Ovary (tissue), 9 donors: ENCODE results near the gene PKP1. TPM values are rescaled to one million over a fixed set of nuclear protein-coding genes. Genes with fewer than 3 reads are reported as not detected.
"Not testable (repeated sequence)": the region's sequence is repeated elsewhere in the genome, so short reads cannot be mapped to it uniquely, and the experiment has no call there.

ENCODE experiments used
- DNase-seq, 5 donors: peaks; one replicate each; pipeline ENCODE4 v3.0.0-alpha.2; 2019 to 2020
- H3K27ac ChIP-seq, 2 donors: fragments of 200-600 bp; one replicate each; pipeline versions ENCODE4 v1.5.1 to v1.8.0; 2019 to 2022
- H3K27me3 ChIP-seq: fragments of 200-600 bp; one replicate; pipeline ENCODE4 v1.8.0; 2022
- H3K36me3 ChIP-seq: fragments of 200-600 bp; sonication (generic); one replicate; pipeline ENCODE4 v1.5.1; 2019
- H3K4me1 ChIP-seq: one replicate; pipeline ENCODE4 v1.8.1; 2013; ENCODE audit warnings: mild to moderate bottlenecking, moderate library complexity; ENCODE audit not compliant: insufficient read depth
- H3K4me3 ChIP-seq: fragments of 200-600 bp; sonication (generic); one replicate; pipeline ENCODE4 v1.5.1; 2017
- H3K9me3 ChIP-seq, 2 donors: fragments of 200-600 bp in 1 of 2; sonication (generic) in 1 of 2; one replicate each; pipeline versions ENCODE4 v1.5.1 to v1.8.1; 2013 to 2019; ENCODE audit warnings: mild to moderate bottlenecking in 1 of 2, moderate library complexity in 1 of 2
- CTCF ChIP-seq, 3 donors: fragments of 450-650 bp in 2 of 3; fragments of 200-600 bp in 1 of 3; IDR thresholded peaks; one replicate each; pipeline versions ENCODE4 v1.5.1 to v1.8.0; 2016 to 2022; ENCODE audit warnings: antibody characterized with exemption in 3 of 3, mild to moderate bottlenecking in 1 of 3
- EP300 ChIP-seq: sonication (generic); formaldehyde crosslinking; IDR thresholded peaks from one replicate; pipeline ENCODE4 v1.6.1; 2017; ENCODE audit warnings: antibody characterized with exemption
- POLR2A ChIP-seq: fragments of 450-650 bp; IDR thresholded peaks from one replicate; pipeline ENCODE4 v1.6.1; 2017; ENCODE audit warnings: antibody characterized with exemption, mild to moderate bottlenecking, moderate library complexity
- WGBS, 3 donors: extraction: QIAGEN DNeasy Blood & Tissue Kit in 1 of 3; methylation state at CpG; one replicate each; pipeline versions ENCODE4 v1.1.5 to v1.1.7; 2013 to 2017; 5-methylcytosine and 5-hydroxymethylcytosine counted together
- intact Hi-C, 4 donors: fragments of 100-400 bp; cut with DNase I; formaldehyde crosslinking; loops; one replicate each; pipeline versions ENCODE4 v1.11.0 to v1.15.1; 2022 to 2023
- polyA plus RNA-seq, 2 donors: library from polyadenylated mRNA; stranded (reverse); fragments of 200-250 nt in 1 of 2; fragments of 350-450 nt in 1 of 2; fragmentation: Illumina TruSeq in 1 of 2; extraction: RNeasy Lipid Tissue Mini Kit (QIAGEN cat#74804) in 1 of 2; gene quantifications; one replicate each; pipeline ENCODE4 v1.2.3, GENCODE V29; 2013 to 2014
- total RNA-seq, 7 donors: library from RNA; depleted of rRNA in 2 of 7; stranded (reverse); fragments of >200 nt in 2 of 7; fragmentation: NEBNext Ultra II Directional in 3 of 7; extraction: Animal tissue kit (Norgen Biotek cat#: 25700) in 3 of 7; gene quantifications; one replicate each; pipeline versions ENCODE4 v1.1.0 to v1.2.4, GENCODE V29; 2016 to 2023
- donor health status: DM: no; HTN: no; CAD: no; lungs with moderate emphysema.
- donor health status: DM: no; HTN: no; CAD: no.
- donor health status: Bipolar disorder and iron deficiency.
- donor health status: DM: yes; HTN: yes; CAD: no.
- donor health status: DM: no; HTN: no; CAD: no.
- donor health status: DM: yes; HTN: yes; CAD: no.

Gene PKP1
- total and polyA plus RNA-seq, 9 donors = 0.05 to 0.48 (median 0.18) TPM; not detected in 2

- intact Hi-C loops = no loop called here
- peak in 2 of 5 donors; percentile 39 to 51 for DNase-seq
- WGBS, 3 donors = 47 to 52% (median 49%) methylated on average over 24 of the region's 24 CpGs
- H3K27ac ChIP-seq = no peak overlapping the region
- H3K4me3 ChIP-seq = no peak overlapping the region
- peak in 2 of 3 donors; percentile 7 to 32 for TF ChIP-seq CTCF (IDR thresholded peaks at IDR 0.05)
- TF ChIP-seq POLR2A = no peak
- no peaks in the 10 kb centered on the region for H3K4me1 ChIP-seq
- no peaks in the 10 kb centered on the region for H3K27me3 ChIP-seq
- H3K9me3 ChIP-seq = no peaks in the 10 kb centered on the region
- H3K36me3 ChIP-seq = no peaks in the 10 kb centered on the region
Observed at GRCh38 chr1:201254625-201255478, 28.5 kb upstream of the PKP1 start.

- WGBS, 3 donors = 78 to 82% (median 79%) methylated on average over 17 of the region's 17 CpGs
- intact Hi-C loops = no loop called here
Observed at GRCh38 chr1:201255479-201256362, 27.6 kb upstream of the PKP1 start.

GRCh38 chr1:201258132-201258531 lies 25.2 kb upstream of the PKP1 start:
- H3K27ac ChIP-seq = not testable (repeated sequence)

More at GRCh38 chr1:201255479-201256362, 27.6 kb upstream of the PKP1 start:
- no peak overlapping the region for H3K27ac ChIP-seq
- no peak overlapping the region for H3K4me3 ChIP-seq
- TF ChIP-seq EP300 (no peak), POLR2A (no peak), CTCF (IDR thresholded peaks at IDR 0.05) (no peak)
- H3K4me1 ChIP-seq = no peaks in the 10 kb centered on the region
- no peaks in the 10 kb centered on the region for H3K27me3 ChIP-seq
- no peaks in the 10 kb centered on the region for H3K36me3 ChIP-seq
- H3K9me3 ChIP-seq = no peaks in the 10 kb centered on the region
- DNase-seq = no peak

GRCh38 chr1:201258763-201259230 lies 24.5 kb upstream of the PKP1 start:
- H3K36me3 ChIP-seq = no peaks in the 10 kb centered on the region
- no peaks in the 10 kb centered on the region for H3K9me3 ChIP-seq
- intact Hi-C loops = no loop called here
- no peaks in the 10 kb centered on the region for H3K4me1 ChIP-seq
- WGBS, 3 donors = 82 to 88% (median 86%) methylated on average over 14 of the region's 14 CpGs
- no peak for TF ChIP-seq CTCF (IDR thresholded peaks at IDR 0.05)
- no peak for TF ChIP-seq POLR2A
- TF ChIP-seq EP300 = no peak
- H3K27me3 ChIP-seq = no peaks in the 10 kb centered on the region
- DNase-seq = no peak
- no peak overlapping the region for H3K27ac ChIP-seq
- H3K4me3 ChIP-seq = no peak overlapping the region

More at GRCh38 chr1:201258132-201258531, 25.2 kb upstream of the PKP1 start:
- intact Hi-C loops, H3K27me3 ChIP-seq, H3K4me1 ChIP-seq, H3K9me3 ChIP-seq, H3K36me3 ChIP-seq, DNase-seq, H3K4me3 ChIP-seq: not testable (repeated sequence)
